Keratinocyte (primary cell): ENCODE results near the gene OR52I2.

ENCODE experiments used
- CTCF ChIP-seq, 3 experiments: IDR thresholded peaks in 1 of 3; conservative IDR thresholded peaks in 1 of 3; optimal IDR thresholded peaks in 1 of 3; 2 replicates in 2 of 3; 3 replicates in 1 of 3; pipeline versions ENCODE3 to v1.5.1; 2011; ENCODE audit warnings: low read length in 3 of 3, mild to moderate bottlenecking in 3 of 3, moderate library complexity in 2 of 3, control low read depth in 1 of 3, inconsistent platforms in 1 of 3; ENCODE audit not compliant: insufficient read depth in 2 of 3; ENCODE audit errors: extremely low read depth in 1 of 3
- EZH2 ChIP-seq: IDR thresholded peaks from one replicate; pipeline ENCODE4 v1.6.1; 2012; ENCODE audit warnings: inconsistent platforms, mild to moderate bottlenecking, low read length, moderate library complexity

- TF ChIP-seq CTCF (optimal IDR thresholded peaks at IDR 0.05 in 1 of 3, IDR thresholded peaks at IDR 0.05 in 1 of 3, conservative IDR thresholded peaks at IDR 0.05 in 1 of 3; ENCODE audit: extremely low read depth in 1 of 3, insufficient read depth in 2 of 3, low read length in 3 of 3) (no peak), EZH2 (no peak)
Observed at GRCh38 chr11:4606231-4607015, 24.9 kb downstream of the OR52I2 start.
